Skeletal muscle tissue (tissue), 4 donors: Measurements from ENCODE around the gene CNTFR. TPM values are rescaled to one million over a fixed set of nuclear protein-coding genes. Genes with fewer than 3 reads are reported as not detected.

Experiments used
- H3K27ac ChIP-seq: one replicate; pipeline ENCODE4 v1.7.0; 2013; ENCODE audit warnings: mild to moderate bottlenecking, low read depth, low read length, inconsistent platforms
- H3K27me3 ChIP-seq, 3 donors: one replicate each; pipeline ENCODE4 v1.7.0; 2013; ENCODE audit warnings: low read length in 3 of 3; ENCODE audit not compliant: control insufficient read depth in 3 of 3, insufficient read depth in 3 of 3
- H3K36me3 ChIP-seq, 3 donors: one replicate each; pipeline ENCODE4 v1.7.0; 2013; ENCODE audit warnings: low read length in 3 of 3; ENCODE audit not compliant: control insufficient read depth in 3 of 3, insufficient read depth in 3 of 3
- H3K4me1 ChIP-seq, 3 donors: one replicate each; pipeline ENCODE4 v1.7.0; 2013; ENCODE audit warnings: low read length in 3 of 3, mild to moderate bottlenecking in 3 of 3; ENCODE audit not compliant: control insufficient read depth in 3 of 3, insufficient read depth in 3 of 3
- H3K4me3 ChIP-seq, 3 donors: one replicate each; pipeline ENCODE4 v1.7.0; 2013; ENCODE audit warnings: low read length in 3 of 3
- H3K9ac ChIP-seq, 3 donors: one replicate each; pipeline ENCODE4 v1.7.0; 2013; ENCODE audit warnings: low read length in 3 of 3, mild to moderate bottlenecking in 3 of 3, moderate library complexity in 2 of 3, low read depth in 1 of 3
- H3K9me3 ChIP-seq, 3 donors: one replicate each; pipeline ENCODE4 v1.7.0; 2013; ENCODE audit warnings: low read length in 3 of 3; ENCODE audit not compliant: control insufficient read depth in 3 of 3
- total RNA-seq: library from RNA; depleted of rRNA; stranded (reverse); fragments of >200 nt; gene quantifications from one replicate; pipeline ENCODE4 v1.2.3, GENCODE V29; 2014
- donor health status: Osteomylitis.

The CNTFR gene
- total RNA-seq, 1 donor from 2014 or later, result 3.1 TPM

- no peaks in the 10 kb centered on the region for H3K36me3 ChIP-seq
- no peak overlapping the region for H3K9ac ChIP-seq
- peaks cover 0 to 4% (median 0%) of the 10 kb centered on the region in 3 donors for H3K27me3 ChIP-seq
Observed at GRCh38 chr9:34520096-34520495, 69.4 kb downstream of the CNTFR start.

GRCh38 chr9:34519321-34520020, 70.1 kb downstream of the CNTFR start:
- Histone ChIP-seq H3K36me3 (no peaks in the 10 kb centered on the region), H3K9ac (no peak overlapping the region), H3K27me3 (peaks cover 0 to 4% (median 4%) of the 10 kb centered on the region in 3 donors), H3K9me3 (no peaks in the 10 kb centered on the region), H3K4me1 (peaks cover 3 to 19% (median 9%) of the 10 kb centered on the region in 3 donors), H3K4me3 (no peak overlapping the region), H3K27ac (no peak overlapping the region)

More at GRCh38 chr9:34520096-34520495, 69.4 kb downstream of the CNTFR start:
- Histone ChIP-seq H3K4me3 (no peak overlapping the region), H3K9me3 (no peaks in the 10 kb centered on the region), H3K4me1 (peaks cover 3 to 19% (median 9%) of the 10 kb centered on the region in 3 donors), H3K27ac (no peak overlapping the region)

GRCh38 chr9:34518896-34519295, 70.6 kb downstream of the CNTFR start:
- H3K9ac ChIP-seq, result no peak overlapping the region
- H3K4me3 ChIP-seq, result no peak overlapping the region
- H3K27me3 ChIP-seq, result peaks cover 0 to 8% (median 4%) of the 10 kb centered on the region in 3 donors
- peaks cover 3 to 19% (median 9%) of the 10 kb centered on the region in 3 donors for H3K4me1 ChIP-seq
- no peaks in the 10 kb centered on the region for H3K36me3 ChIP-seq
- H3K9me3 ChIP-seq, result no peaks in the 10 kb centered on the region
- no peak overlapping the region for H3K27ac ChIP-seq

- H3K27me3 ChIP-seq, result peaks cover 0 to 8% (median 4%) of the 10 kb centered on the region in 3 donors
- no peaks in the 10 kb centered on the region for H3K9me3 ChIP-seq
- H3K4me1 ChIP-seq, result peaks cover 3 to 12% (median 7%) of the 10 kb centered on the region in 3 donors
- H3K27ac ChIP-seq, result no peak overlapping the region
- H3K4me3 ChIP-seq, result no peak overlapping the region
- no peak overlapping the region for H3K9ac ChIP-seq
- no peaks in the 10 kb centered on the region for H3K36me3 ChIP-seq
Observed at GRCh38 chr9:34518110-34518616, 71.4 kb downstream of the CNTFR start.

GRCh38 chr9:34517185-34517584, 72.3 kb downstream of the CNTFR start:
- Histone ChIP-seq H3K4me1 (peaks cover 0 to 7% (median 2%) of the 10 kb centered on the region in 3 donors), H3K36me3 (no peaks in the 10 kb centered on the region), H3K4me3 (no peak overlapping the region), H3K27me3 (peaks cover 0 to 10% (median 0%) of the 10 kb centered on the region in 3 donors), H3K9me3 (no peaks in the 10 kb centered on the region), H3K9ac (no peak overlapping the region), H3K27ac (no peak overlapping the region)

GRCh38 chr9:34515959-34516358, 73.6 kb downstream of the CNTFR start:
- Histone ChIP-seq H3K36me3 (no peaks in the 10 kb centered on the region), H3K27ac (no peak overlapping the region), H3K4me1 (peaks cover 0 to 6% (median 4%) of the 10 kb centered on the region in 3 donors), H3K9me3 (no peaks in the 10 kb centered on the region), H3K4me3 (no peak overlapping the region), H3K9ac (no peak overlapping the region), H3K27me3 (peaks cover 0 to 12% (median 0%) of the 10 kb centered on the region in 3 donors)

- H3K9me3 ChIP-seq, result no peaks in the 10 kb centered on the region
- peaks cover 0 to 6% (median 4%) of the 10 kb centered on the region in 3 donors for H3K4me1 ChIP-seq
- no peak overlapping the region for H3K9ac ChIP-seq
- no peaks in the 10 kb centered on the region for H3K36me3 ChIP-seq
- H3K4me3 ChIP-seq, result no peak overlapping the region
- peaks cover 0 to 12% (median 0%) of the 10 kb centered on the region in 3 donors for H3K27me3 ChIP-seq
- no peak overlapping the region for H3K27ac ChIP-seq
Observed at GRCh38 chr9:34514816-34515215, 74.7 kb downstream of the CNTFR start.

GRCh38 chr9:34514401-34514800, 75.1 kb downstream of the CNTFR start:
- no peak overlapping the region for H3K27ac ChIP-seq
- no peaks in the 10 kb centered on the region for H3K9me3 ChIP-seq
- H3K4me1 ChIP-seq, result peaks cover 0 to 4% (median 2%) of the 10 kb centered on the region in 3 donors

GRCh38 chr9:34513567-34514214, 75.8 kb downstream of the CNTFR start:
- peaks cover 0 to 12% (median 0%) of the 10 kb centered on the region in 3 donors for H3K27me3 ChIP-seq
- H3K4me3 ChIP-seq, result no peak overlapping the region
- no peak overlapping the region for H3K9ac ChIP-seq
- peaks cover 0 to 4% (median 2%) of the 10 kb centered on the region in 3 donors for H3K4me1 ChIP-seq
- no peaks in the 10 kb centered on the region for H3K36me3 ChIP-seq
- H3K9me3 ChIP-seq, result no peaks in the 10 kb centered on the region
- H3K27ac ChIP-seq, result no peak overlapping the region

More at GRCh38 chr9:34514401-34514800, 75.1 kb downstream of the CNTFR start:
- no peak overlapping the region for H3K4me3 ChIP-seq
- no peaks in the 10 kb centered on the region for H3K36me3 ChIP-seq
- H3K9ac ChIP-seq, result no peak overlapping the region
- H3K27me3 ChIP-seq, result peaks cover 0 to 12% (median 0%) of the 10 kb centered on the region in 3 donors
